Neural progenitor cell (in vitro differentiated cells): ENCODE measurements around the gene COL17A1. TPM values are rescaled to one million over a fixed set of nuclear protein-coding genes. Genes with fewer than 3 reads are reported as not detected.

Experiments used
- DNase-seq: peaks from one replicate; pipeline ENCODE4 v3.0.0-alpha.2; 2016; ENCODE audit warnings: low spot score
- H2AFZ ChIP-seq: fragments of 200-600 bp; sonication (generic); replicated peaks from 2 replicates; pipeline ENCODE4 v1.6.1; 2016; ENCODE audit warnings: antibody characterized with exemption
- H3F3A ChIP-seq: fragments of 200-600 bp; sonication (generic); 2 replicates; pipeline ENCODE4 v1.6.1; 2016; ENCODE audit warnings: antibody characterized with exemption, low read depth
- H3K27ac ChIP-seq: fragments of 200-600 bp; sonication (generic); 2 replicates; pipeline ENCODE4 v1.5.1; 2016; ENCODE audit warnings: mild to moderate bottlenecking
- H3K27me3 ChIP-seq: fragments of 200-600 bp; sonication (generic); 2 replicates; pipeline ENCODE4 v1.6.1; 2016; ENCODE audit warnings: mild to moderate bottlenecking, moderate library complexity
- H3K36me3 ChIP-seq: fragments of 200-600 bp; sonication (generic); 2 replicates; pipeline ENCODE4 v1.5.1; 2016
- H3K4me1 ChIP-seq: fragments of 200-600 bp; sonication (generic); 2 replicates; pipeline ENCODE4 v1.6.1; 2016; ENCODE audit warnings: mixed run types
- H3K4me2 ChIP-seq: fragments of 200-600 bp; sonication (generic); 2 replicates; pipeline ENCODE4 v1.6.1; 2016
- H3K4me3 ChIP-seq: fragments of 200-600 bp; sonication (generic); 2 replicates; pipeline ENCODE4 v1.5.1; 2016
- H3K79me2 ChIP-seq: fragments of 200-600 bp; sonication (generic); 2 replicates; pipeline ENCODE4 v1.6.1; 2016; ENCODE audit warnings: low read depth
- H3K9ac ChIP-seq: fragments of 200-600 bp; sonication (generic); 2 replicates; pipeline ENCODE4 v1.6.1; 2016
- H3K9me3 ChIP-seq: fragments of 200-600 bp; sonication (generic); 2 replicates; pipeline ENCODE4 v1.5.1; 2016; ENCODE audit warnings: low read depth
- H4K20me1 ChIP-seq: fragments of 200-600 bp; sonication (generic); 2 replicates; pipeline ENCODE4 v1.6.1; 2016; ENCODE audit warnings: low read depth
- H3K27ac Mint-ChIP-seq: 3 replicates; pipeline ENCODE4 v1.8.0; 2021; ENCODE audit warnings: mixed read lengths
- H3K27me3 Mint-ChIP-seq: 2 replicates; pipeline ENCODE4 v1.8.0; 2022; ENCODE audit warnings: low read depth, mild to moderate bottlenecking, inconsistent platforms, moderate library complexity, mixed read lengths; ENCODE audit not compliant: insufficient read depth
- H3K36me3 Mint-ChIP-seq: 3 replicates; pipeline ENCODE4 v1.8.0; 2021; ENCODE audit warnings: mixed read lengths
- H3K4me1 Mint-ChIP-seq: 3 replicates; pipeline ENCODE4 v1.8.0; 2021; ENCODE audit warnings: mixed read lengths
- H3K4me3 Mint-ChIP-seq: 3 replicates; pipeline ENCODE4 v1.8.0; 2021; ENCODE audit warnings: mild to moderate bottlenecking, moderate library complexity, mixed read lengths
- H3K9me3 Mint-ChIP-seq: 3 replicates; pipeline ENCODE4 v1.8.0; 2020; ENCODE audit warnings: mixed read lengths
- CTCF ChIP-seq: fragments of 200-600 bp; sonication (generic); IDR thresholded peaks from 2 replicates; pipeline ENCODE4 v1.5.1; 2017; ENCODE audit warnings: antibody characterized with exemption, mild to moderate bottlenecking
- EZH2 ChIP-seq: fragments of 200-600 bp; sonication (generic); IDR thresholded peaks from 2 replicates; pipeline ENCODE4 v1.6.1; 2017; ENCODE audit warnings: antibody characterized with exemption, mild to moderate bottlenecking, moderate library complexity
- EZH2phosphoT487 ChIP-seq: fragments of 200-600 bp; sonication (generic); IDR thresholded peaks from 2 replicates; pipeline ENCODE4 v1.6.1; 2017; ENCODE audit warnings: antibody characterized with exemption
- total RNA-seq: library from RNA; depleted of rRNA; stranded (reverse); fragments of >200 nt; gene quantifications from 2 replicates; pipeline ENCODE4 v1.2.3, GENCODE V29; 2015; ENCODE audit warnings: low replicate concordance

Gene COL17A1
- total RNA-seq, 1 donor from 2014 or later: 2.3 TPM

- Histone ChIP-seq H3K4me3 (peak within 1 kb of the TSS; percentile 70), H4K20me1 (no peaks in the 10 kb centered on the region), H3K27ac (peak within 1 kb of the TSS; percentile 98), H3K79me2 (peaks cover 20% of the 10 kb centered on the region), H3K36me3 (no peaks in the 10 kb centered on the region), H3K27me3 (no peaks in the 10 kb centered on the region), H2AFZ (peak within 1 kb of the TSS; percentile 96), H3K9ac (peak within 1 kb of the TSS; percentile 54), H3K4me2 (peak within 1 kb of the TSS; percentile 88), H3F3A (peaks cover 34% of the 10 kb centered on the region), H3K4me1 (peaks cover 32% of the 10 kb centered on the region), H3K9me3 (no peaks in the 10 kb centered on the region)
- DNase-seq: peak; percentile 99
- no peaks in the 10 kb centered on the region for H3K9me3 Mint-ChIP-seq
- H3K4me1 Mint-ChIP-seq: peaks cover 28% of the 10 kb centered on the region
- H3K36me3 Mint-ChIP-seq: peaks cover 7% of the 10 kb centered on the region
- peak within 1 kb of the TSS; percentile 99 for H3K27ac Mint-ChIP-seq
- H3K27me3 Mint-ChIP-seq: no peaks in the 10 kb centered on the region
- peak within 1 kb of the TSS; percentile 93 for H3K4me3 Mint-ChIP-seq
- no peak for TF ChIP-seq EZH2phosphoT487
- peak; percentile 69 for TF ChIP-seq CTCF
These were observed 36.0 kb upstream of the COL17A1 start, which contains the start of gene SFR1 for GRCh38 chr10:104121485-104122224. TSS of gene SFR1 (plus strand) at chr10:104122171. CDS start at chr10:104122184, 13 bp downstream.

DNA sequence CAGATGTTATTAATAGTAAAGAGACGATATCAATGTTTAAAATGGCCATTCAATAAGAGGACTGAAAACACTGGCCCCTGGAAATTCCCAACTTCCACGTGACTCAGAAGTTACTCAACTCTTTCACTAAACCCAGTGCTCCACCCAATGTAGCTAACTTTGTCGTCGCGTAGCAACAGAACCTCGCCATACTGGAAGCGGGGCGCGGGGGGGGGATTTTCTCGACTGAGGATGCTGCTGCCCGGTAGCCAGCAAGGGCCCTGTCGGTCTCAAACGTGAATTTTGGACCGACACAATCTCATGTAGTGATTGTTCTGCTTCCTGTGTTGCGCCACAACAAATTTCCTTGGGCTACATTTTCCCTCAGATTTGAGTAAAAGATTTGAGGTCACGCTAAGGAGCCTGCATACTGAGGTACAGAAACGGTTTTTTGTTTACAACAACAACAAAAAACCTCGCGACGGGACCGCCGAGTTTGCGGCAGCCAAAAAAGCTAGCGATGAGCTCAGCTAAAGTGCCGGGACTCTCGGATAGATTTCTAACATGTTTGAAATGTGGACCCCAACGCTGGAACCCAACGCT is 35.3 kb upstream of the COL17A1 start:
- peaks cover 32% of the 10 kb centered on the region for H3F3A ChIP-seq
- peak overlapping the region; percentile 63 for H3K4me3 ChIP-seq
- no peaks in the 10 kb centered on the region for H4K20me1 ChIP-seq
- H3K9me3 Mint-ChIP-seq: no peaks in the 10 kb centered on the region
- TF ChIP-seq CTCF: no peak
- TF ChIP-seq EZH2phosphoT487: no peak
- H2AFZ ChIP-seq: peak overlapping the region; percentile 96
- no peaks in the 10 kb centered on the region for H3K9me3 ChIP-seq
- H3K36me3 ChIP-seq: no peaks in the 10 kb centered on the region
- H3K36me3 Mint-ChIP-seq: peaks cover 4% of the 10 kb centered on the region
- H3K4me3 Mint-ChIP-seq: peak overlapping the region; percentile 93
- H3K4me1 ChIP-seq: peaks cover 30% of the 10 kb centered on the region
- H3K27me3 ChIP-seq: no peaks in the 10 kb centered on the region
- peak overlapping the region; percentile 98 for H3K27ac ChIP-seq
- H3K4me2 ChIP-seq: peak overlapping the region; percentile 82
- peak overlapping the region; percentile 99 for H3K27ac Mint-ChIP-seq
- H3K9ac ChIP-seq: peak overlapping the region; percentile 54
- DNase-seq: peak; percentile 87
- peaks cover 20% of the 10 kb centered on the region for H3K79me2 ChIP-seq
- no peaks in the 10 kb centered on the region for H3K27me3 Mint-ChIP-seq
- H3K4me1 Mint-ChIP-seq: peaks cover 28% of the 10 kb centered on the region

- H3K4me2 ChIP-seq: peak overlapping the region; percentile 82
- H3K36me3 Mint-ChIP-seq: peaks cover 4% of the 10 kb centered on the region
- H3K79me2 ChIP-seq: peaks cover 20% of the 10 kb centered on the region
- no peaks in the 10 kb centered on the region for H3K27me3 ChIP-seq
- peaks cover 32% of the 10 kb centered on the region for H3F3A ChIP-seq
- H3K4me1 Mint-ChIP-seq: peaks cover 28% of the 10 kb centered on the region
- H3K9ac ChIP-seq: no peak overlapping the region
- peaks cover 30% of the 10 kb centered on the region for H3K4me1 ChIP-seq
- no peaks in the 10 kb centered on the region for H3K9me3 ChIP-seq
- H3K4me3 Mint-ChIP-seq: peak overlapping the region; percentile 93
- H4K20me1 ChIP-seq: no peaks in the 10 kb centered on the region
- peak overlapping the region; percentile 98 for H3K27ac ChIP-seq
- no peak for DNase-seq
- no peaks in the 10 kb centered on the region for H3K9me3 Mint-ChIP-seq
- peak overlapping the region; percentile 96 for H2AFZ ChIP-seq
- H3K27ac Mint-ChIP-seq: peak overlapping the region; percentile 99
- H3K36me3 ChIP-seq: no peaks in the 10 kb centered on the region
- TF ChIP-seq EZH2phosphoT487 (no peak), EZH2 (no peak), CTCF (no peak)
- H3K4me3 ChIP-seq: peak overlapping the region; percentile 63
- no peaks in the 10 kb centered on the region for H3K27me3 Mint-ChIP-seq
These were observed 34.8 kb upstream of the COL17A1 start for GRCh38 chr10:104120512-104120902.
